Measurements from ENCODE around the gene IER5L. TPM values are rescaled to one million over a fixed set of nuclear protein-coding genes. Genes with fewer than 3 reads are reported as not detected.

Gene IER5L
- total RNA-seq, 4 donors from 2014 or later: 5.0 to 24.2 (median 12.9) TPM

DNA sequence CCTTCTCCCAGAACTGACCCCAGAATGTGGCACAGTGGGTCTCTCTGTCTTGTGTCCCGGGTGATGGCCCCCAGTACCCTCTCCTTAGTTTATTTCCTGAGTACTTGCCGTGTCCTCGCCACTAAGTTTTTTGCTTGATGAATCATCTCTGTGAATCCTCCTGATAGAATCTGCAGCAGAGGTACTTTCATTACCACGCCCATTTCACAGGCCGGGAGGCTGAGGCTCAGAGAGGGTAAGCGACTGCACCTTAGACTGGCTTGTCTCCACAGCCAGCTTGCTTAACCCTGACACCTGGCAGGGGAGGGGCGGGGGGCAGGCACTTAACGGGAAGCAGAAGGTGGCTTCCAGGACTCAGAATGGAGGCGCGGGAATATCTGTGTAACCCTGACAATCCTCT, 7.9 kb upstream of the IER5L start:
- TF ChIP-seq, protein P1, sequence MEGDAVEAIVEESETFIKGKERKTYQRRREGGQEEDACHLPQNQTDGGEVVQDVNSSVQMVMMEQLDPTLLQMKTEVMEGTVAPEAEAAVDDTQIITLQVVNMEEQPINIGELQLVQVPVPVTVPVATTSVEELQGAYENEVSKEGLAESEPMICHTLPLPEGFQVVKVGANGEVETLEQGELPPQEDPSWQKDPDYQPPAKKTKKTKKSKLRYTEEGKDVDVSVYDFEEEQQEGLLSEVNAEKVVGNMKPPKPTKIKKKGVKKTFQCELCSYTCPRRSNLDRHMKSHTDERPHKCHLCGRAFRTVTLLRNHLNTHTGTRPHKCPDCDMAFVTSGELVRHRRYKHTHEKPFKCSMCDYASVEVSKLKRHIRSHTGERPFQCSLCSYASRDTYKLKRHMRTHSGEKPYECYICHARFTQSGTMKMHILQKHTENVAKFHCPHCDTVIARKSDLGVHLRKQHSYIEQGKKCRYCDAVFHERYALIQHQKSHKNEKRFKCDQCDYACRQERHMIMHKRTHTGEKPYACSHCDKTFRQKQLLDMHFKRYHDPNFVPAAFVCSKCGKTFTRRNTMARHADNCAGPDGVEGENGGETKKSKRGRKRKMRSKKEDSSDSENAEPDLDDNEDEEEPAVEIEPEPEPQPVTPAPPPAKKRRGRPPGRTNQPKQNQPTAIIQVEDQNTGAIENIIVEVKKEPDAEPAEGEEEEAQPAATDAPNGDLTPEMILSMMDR (IDR thresholded peaks at IDR 0.05): no peak
- Histone ChIP-seq H3K27ac (replicated peaks in 1 of 4) (no peak overlapping the region), H3K4me1 (peaks cover 0 to 13% (median 3%) of the 10 kb centered on the region in 4 donors), H3K9me3 (no peaks in the 10 kb centered on the region), H3K27me3 (no peaks in the 10 kb centered on the region), H3K36me3 (no peaks in the 10 kb centered on the region), H3K4me3 (no peak overlapping the region)
- no peak for DNase-seq (ENCODE audit: extremely low spot score)
- intact Hi-C loops (cut with DNase I): no loop called here
- 90% methylated on average over 10 of the region's 10 CpGs for WGBS

DNA sequence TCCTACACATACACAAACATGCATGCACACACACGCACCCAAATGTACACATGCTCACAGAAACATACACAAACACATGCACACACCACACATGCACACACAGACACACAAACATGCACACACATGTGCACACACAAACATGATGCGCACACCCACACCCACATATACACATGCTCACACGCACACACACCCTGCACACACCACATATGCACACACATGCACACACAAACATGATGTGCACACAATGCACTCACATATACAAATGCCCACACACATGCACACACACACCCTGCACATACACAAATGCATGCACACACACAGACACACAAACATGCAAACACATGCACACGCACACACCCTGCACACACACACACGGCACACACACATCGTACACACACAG, 7.3 kb upstream of the IER5L start:
- H3K9me3 ChIP-seq: no peaks in the 10 kb centered on the region
- H3K4me3 ChIP-seq: no peak overlapping the region
- H3K36me3 ChIP-seq: no peaks in the 10 kb centered on the region
- no peak for DNase-seq (ENCODE audit: extremely low spot score)
- WGBS: 94% methylated on average over 6 of the region's 6 CpGs
- intact Hi-C loops (cut with DNase I): no loop called here
- no peak overlapping the region for H3K27ac ChIP-seq (replicated peaks in 1 of 4)
- peaks cover 0 to 13% (median 3%) of the 10 kb centered on the region in 4 donors for H3K4me1 ChIP-seq
- TF ChIP-seq, protein P1 (IDR thresholded peaks at IDR 0.05): no peak
- no peak for TF ChIP-seq POLR2A (IDR thresholded peaks at IDR 0.05; ENCODE audit: low read depth)
- no peak for TF ChIP-seq POLR2AphosphoS5 (IDR thresholded peaks at IDR 0.05)
- no peak for TF ChIP-seq EP300 (IDR thresholded peaks at IDR 0.05)
- H3K27me3 ChIP-seq: no peaks in the 10 kb centered on the region

DNA sequence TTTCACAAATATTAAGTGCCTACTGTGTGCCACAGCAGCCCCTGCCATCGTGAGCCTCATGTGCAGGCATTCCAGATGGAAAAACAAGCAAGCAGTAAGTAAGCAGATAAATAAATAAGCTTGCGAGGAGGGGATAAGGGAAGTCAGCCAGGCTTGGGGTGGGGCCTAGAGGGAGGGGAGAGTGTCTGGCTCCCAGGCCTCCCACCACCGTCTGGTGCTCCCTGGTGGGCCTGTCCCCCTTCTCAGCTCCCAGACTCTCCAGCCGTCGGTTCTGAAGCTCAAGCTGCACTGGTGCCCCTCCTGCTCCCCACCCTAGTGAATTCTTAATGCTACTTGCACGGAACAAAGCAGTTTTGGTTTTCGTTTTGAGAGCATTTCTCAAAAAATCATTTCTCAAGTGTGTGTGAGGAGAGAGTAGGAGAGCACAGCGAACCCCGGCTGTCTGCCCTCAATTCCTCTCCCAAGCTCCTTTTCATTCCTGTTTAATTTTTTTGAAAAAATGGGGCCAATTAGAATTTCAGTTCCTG, 6.6 kb upstream of the IER5L start:
- H3K4me1 ChIP-seq: peaks cover 0 to 13% (median 3%) of the 10 kb centered on the region in 4 donors
- TF ChIP-seq POLR2AphosphoS5 (IDR thresholded peaks at IDR 0.05) (no peak), EP300 (IDR thresholded peaks at IDR 0.05) (no peak), POLR2A (IDR thresholded peaks at IDR 0.05; ENCODE audit: low read depth) (no peak)
- TF ChIP-seq, protein P1 (IDR thresholded peaks at IDR 0.05): no peak
- intact Hi-C loops (cut with DNase I): loop anchor here (5.0 kb wide), 1 partner anchor 318 kb away; no protein-coding TSS in a partner anchor
- H3K27me3 ChIP-seq: no peaks in the 10 kb centered on the region
- no peak overlapping the region for H3K4me3 ChIP-seq
- DNase-seq (ENCODE audit: extremely low spot score): no peak
- 78% methylated on average over 9 of the region's 9 CpGs for WGBS
- H3K9me3 ChIP-seq: no peaks in the 10 kb centered on the region
- H3K27ac ChIP-seq (replicated peaks in 1 of 4): no peak overlapping the region
- no peaks in the 10 kb centered on the region for H3K36me3 ChIP-seq

DNA sequence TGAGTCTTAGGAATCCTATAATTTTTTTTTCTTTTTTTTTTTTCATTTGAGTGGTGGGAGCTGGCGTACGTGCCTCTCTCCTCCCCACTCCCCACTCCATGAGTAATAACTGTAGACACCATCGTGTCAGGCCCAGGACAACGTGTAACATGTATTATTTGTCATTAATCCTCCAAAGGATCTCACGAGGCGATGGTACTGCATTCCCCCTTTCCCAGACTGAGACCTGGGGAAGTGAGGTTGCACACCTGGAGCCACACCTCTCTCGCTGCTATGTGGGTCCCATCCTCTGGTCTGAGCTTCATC, 6.1 kb upstream of the IER5L start:
- DNase-seq (ENCODE audit: extremely low spot score): no peak
- TF ChIP-seq POLR2AphosphoS5 (IDR thresholded peaks at IDR 0.05): no peak
- TF ChIP-seq POLR2A (IDR thresholded peaks at IDR 0.05; ENCODE audit: low read depth): no peak
- TF ChIP-seq, protein P1 (IDR thresholded peaks at IDR 0.05): no peak
- no peak for TF ChIP-seq EP300 (IDR thresholded peaks at IDR 0.05)
- intact Hi-C loops (cut with DNase I): loop anchor here (5.0 kb wide), 1 partner anchor 318 kb away; no protein-coding TSS in a partner anchor
- Histone ChIP-seq H3K4me3 (no peak overlapping the region), H3K9me3 (no peaks in the 10 kb centered on the region), H3K4me1 (peaks cover 0 to 13% (median 3%) of the 10 kb centered on the region in 4 donors), H3K27ac (replicated peaks in 1 of 4) (no peak overlapping the region), H3K27me3 (no peaks in the 10 kb centered on the region), H3K36me3 (no peaks in the 10 kb centered on the region)
- 75% methylated on average over 7 of the region's 7 CpGs for WGBS

Data from esophagus muscularis mucosa (tissue), 4 donors.